Measurements from ENCODE around the gene UBASH3B.
A peak's percentile ranks its signal among the peaks of the same experiment; 100 is the strongest.

Gene UBASH3B

GRCh38 chr11:122742301-122743018 is 86.9 kb downstream of the UBASH3B start:
- H3K27me3 Mint-ChIP-seq = no peaks in the 10 kb centered on the region
- no peak overlapping the region for H3K4me3 Mint-ChIP-seq
- peak overlapping the region in 1 of 2 donors; percentile 32 for H3K27ac Mint-ChIP-seq
- H3K4me1 Mint-ChIP-seq (ENCODE audit: low read depth in 2 of 2) = peaks cover 0 to 26% of the 10 kb centered on the region in 2 donors
- H3K9me3 Mint-ChIP-seq = peaks cover 4 to 8% of the 10 kb centered on the region in 2 donors
- ATAC-seq (replicated peaks) (no peak), DNase-seq (no peak)
- H3K36me3 Mint-ChIP-seq (ENCODE audit: insufficient read depth) = peaks cover 3% of the 10 kb centered on the region

- Mint-ChIP-seq H3K9me3 (peaks cover 4 to 8% of the 10 kb centered on the region in 2 donors), H3K4me3 (no peak overlapping the region), H3K27me3 (no peaks in the 10 kb centered on the region), H3K27ac (no peak overlapping the region), H3K4me1 (ENCODE audit: low read depth in 2 of 2) (peaks cover under 1 to 26% of the 10 kb centered on the region in 2 donors), H3K36me3 (ENCODE audit: insufficient read depth) (peaks cover 3% of the 10 kb centered on the region)
- no peak for DNase-seq
- ATAC-seq (replicated peaks) = peak; percentile 1
These were observed 87.7 kb downstream of the UBASH3B start for GRCh38 chr11:122743097-122743741.

GRCh38 chr11:122743949-122744348 is 88.4 kb downstream of the UBASH3B start:
- DNase-seq (peak; percentile 30 to 44 (median 34)), ATAC-seq (replicated peaks) (peak; percentile 56)
- Mint-ChIP-seq H3K27ac (no peak overlapping the region), H3K27me3 (no peaks in the 10 kb centered on the region), H3K36me3 (ENCODE audit: insufficient read depth) (peaks cover 3% of the 10 kb centered on the region), H3K4me1 (ENCODE audit: low read depth in 2 of 2) (peaks cover 7 to 30% of the 10 kb centered on the region in 2 donors), H3K9me3 (peaks cover 4 to 8% of the 10 kb centered on the region in 2 donors), H3K4me3 (no peak overlapping the region)

- Mint-ChIP-seq H3K27me3 (no peaks in the 10 kb centered on the region), H3K4me1 (ENCODE audit: low read depth in 2 of 2) (peaks cover 8 to 31% of the 10 kb centered on the region in 2 donors), H3K4me3 (no peak overlapping the region), H3K9me3 (peaks cover 4 to 8% of the 10 kb centered on the region in 2 donors), H3K36me3 (ENCODE audit: insufficient read depth) (peaks cover 3% of the 10 kb centered on the region), H3K27ac (no peak overlapping the region)
- no peak for ATAC-seq (replicated peaks)
- no peak for DNase-seq
These were observed 88.8 kb downstream of the UBASH3B start for GRCh38 chr11:122744357-122744756.

- H3K9me3 Mint-ChIP-seq = peaks cover 4 to 8% of the 10 kb centered on the region in 2 donors
- H3K4me1 Mint-ChIP-seq (ENCODE audit: low read depth in 2 of 2) = peaks cover 8 to 34% of the 10 kb centered on the region in 2 donors
- H3K36me3 Mint-ChIP-seq (ENCODE audit: insufficient read depth) = peaks cover 3% of the 10 kb centered on the region
- no peak overlapping the region for H3K4me3 Mint-ChIP-seq
- H3K27ac Mint-ChIP-seq = no peak overlapping the region
- ATAC-seq (replicated peaks) (no peak), DNase-seq (no peak)
- H3K27me3 Mint-ChIP-seq = no peaks in the 10 kb centered on the region
These were observed 89.6 kb downstream of the UBASH3B start for GRCh38 chr11:122745111-122745510.

GRCh38 chr11:122746050-122746478 is 90.5 kb downstream of the UBASH3B start:
- Mint-ChIP-seq H3K9me3 (peaks cover 4 to 8% of the 10 kb centered on the region in 2 donors), H3K27ac (no peak overlapping the region), H3K36me3 (ENCODE audit: insufficient read depth) (peaks cover 3% of the 10 kb centered on the region), H3K4me3 (peak overlapping the region; percentile 63 to 65), H3K27me3 (no peaks in the 10 kb centered on the region), H3K4me1 (ENCODE audit: low read depth in 2 of 2) (peaks cover 8 to 34% of the 10 kb centered on the region in 2 donors)
- DNase-seq (peak; percentile 45 to 57 (median 47)), ATAC-seq (replicated peaks) (peak; percentile 82)

GRCh38 chr11:122746611-122747244 is 91.2 kb downstream of the UBASH3B start:
- no peak for DNase-seq
- ATAC-seq (replicated peaks) = no peak
- Mint-ChIP-seq H3K9me3 (peaks cover 4 to 8% of the 10 kb centered on the region in 2 donors), H3K4me3 (peak overlapping the region; percentile 63 to 65), H3K27ac (no peak overlapping the region), H3K27me3 (no peaks in the 10 kb centered on the region), H3K36me3 (ENCODE audit: insufficient read depth) (peaks cover 3% of the 10 kb centered on the region), H3K4me1 (ENCODE audit: low read depth in 2 of 2) (peaks cover 12 to 38% of the 10 kb centered on the region in 2 donors)

- H3K36me3 Mint-ChIP-seq (ENCODE audit: insufficient read depth) = peaks cover 3% of the 10 kb centered on the region
- ATAC-seq (replicated peaks) = no peak
- H3K4me1 Mint-ChIP-seq (ENCODE audit: low read depth in 2 of 2) = peaks cover 16 to 40% of the 10 kb centered on the region in 2 donors
- peak overlapping the region in 1 of 2 donors; percentile 23 for H3K4me3 Mint-ChIP-seq
- H3K27me3 Mint-ChIP-seq = no peaks in the 10 kb centered on the region
- no peak for DNase-seq
- H3K27ac Mint-ChIP-seq = no peak overlapping the region
- peaks cover 4 to 8% of the 10 kb centered on the region in 2 donors for H3K9me3 Mint-ChIP-seq
These were observed 91.8 kb downstream of the UBASH3B start for GRCh38 chr11:122747351-122747781.

- DNase-seq (peak; percentile 18 to 40 (median 24)), ATAC-seq (replicated peaks) (peak; percentile 64)
- Mint-ChIP-seq H3K27me3 (no peaks in the 10 kb centered on the region), H3K4me3 (peak overlapping the region in 1 of 2 donors; percentile 16), H3K4me1 (ENCODE audit: low read depth in 2 of 2) (peaks cover 18 to 40% of the 10 kb centered on the region in 2 donors), H3K36me3 (ENCODE audit: insufficient read depth) (peaks cover 3% of the 10 kb centered on the region), H3K9me3 (peaks cover 4 to 8% of the 10 kb centered on the region in 2 donors), H3K27ac (peak overlapping the region in 1 of 2 donors; percentile 64)
These were observed 93.6 kb downstream of the UBASH3B start for GRCh38 chr11:122749005-122749687.

GRCh38 chr11:122750049-122750448 is 94.5 kb downstream of the UBASH3B start:
- Mint-ChIP-seq H3K4me3 (no peak overlapping the region), H3K36me3 (ENCODE audit: insufficient read depth) (peaks cover 3% of the 10 kb centered on the region), H3K4me1 (ENCODE audit: low read depth in 2 of 2) (peaks cover 18 to 42% of the 10 kb centered on the region in 2 donors), H3K27ac (no peak overlapping the region), H3K9me3 (peaks cover 4 to 8% of the 10 kb centered on the region in 2 donors), H3K27me3 (no peaks in the 10 kb centered on the region)
- DNase-seq (no peak), ATAC-seq (replicated peaks) (no peak)

- peaks cover 2 to 4% of the 10 kb centered on the region in 2 donors for H3K9me3 Mint-ChIP-seq
- no peaks in the 10 kb centered on the region for H3K36me3 Mint-ChIP-seq (ENCODE audit: insufficient read depth)
- DNase-seq (no peak), ATAC-seq (replicated peaks) (no peak)
- H3K27me3 Mint-ChIP-seq = no peaks in the 10 kb centered on the region
- H3K4me3 Mint-ChIP-seq = no peak overlapping the region
- peak overlapping the region in 1 of 2 donors; percentile 59 for H3K27ac Mint-ChIP-seq
- H3K4me1 Mint-ChIP-seq (ENCODE audit: low read depth in 2 of 2) = peaks cover 22 to 33% of the 10 kb centered on the region in 2 donors
These were observed 96.0 kb downstream of the UBASH3B start for GRCh38 chr11:122751292-122752070.

GRCh38 chr11:122754028-122754427 is 98.5 kb downstream of the UBASH3B start:
- DNase-seq = no peak
- Mint-ChIP-seq H3K36me3 (ENCODE audit: insufficient read depth) (no peaks in the 10 kb centered on the region), H3K4me1 (ENCODE audit: low read depth in 2 of 2) (peaks cover 17 to 21% of the 10 kb centered on the region in 2 donors), H3K9me3 (no peaks in the 10 kb centered on the region), H3K4me3 (no peak overlapping the region), H3K27ac (no peak overlapping the region), H3K27me3 (no peaks in the 10 kb centered on the region)
- ATAC-seq (replicated peaks) = no peak
